HCT116 (cell line): Measurements from ENCODE around the gene THNSL1. TPM values are rescaled to one million over a fixed set of nuclear protein-coding genes. Genes with fewer than 3 reads are reported as not detected.

Experiments used
- ATAC-seq: fragments of 200-7000 bp; cut with Tn5 transposase; 2 replicates; pipeline ENCODE4 v1.9.1; 2020; ENCODE audit warnings: mild to moderate bottlenecking, moderate library complexity
- BruUV-seq: library from RNA; stranded (reverse); fragments of 400-500 nt; replicated peaks from 2 replicates; lab custom pipeline; 2021; lab: Mats Ljungman, UMichigan
- CTCF ChIA-PET: fragments of 300-600 bp; sonication (Branson Sonifier 250); formaldehyde crosslinking; loops from one replicate; lab custom pipeline; 2021; ENCODE audit warnings: antibody characterized with exemption; lab: Charles Lee
- POLR2A ChIA-PET: fragments of 300-600, 350-600 bp; sonication (Branson Sonifier 250); formaldehyde crosslinking; loops from one replicate; lab custom pipeline; 2021; ENCODE audit warnings: antibody characterized with exemption; lab: Charles Lee
- RAD21 ChIA-PET, 2 experiments: fragments of 300-600 bp; sonication (Branson Sonifier 250); formaldehyde crosslinking; loops; one replicate each; lab custom pipeline; 2023; ENCODE audit warnings: low total read pairs in 2 of 2; ENCODE audit not compliant: uncharacterized antibody in 2 of 2, unreplicated experiment in 2 of 2, low non-redundant PET in 1 of 2; lab: Charles Lee
- DNase-seq: peaks from one replicate; pipeline ENCODE4 v3.0.0-alpha.2; 2010; ENCODE audit warnings: low read depth, low spot score
- H2AFZ ChIP-seq: fragments of 200-600 bp; shearing (Covaris generic), sonication (generic); 2 replicates; pipeline ENCODE4 v1.6.1; 2017; ENCODE audit warnings: low read depth, mixed run types, mixed read lengths, antibody characterized with exemption, low read length; ENCODE audit not compliant: poor library complexity, severe bottlenecking
- H3K27ac ChIP-seq: 2 replicates; pipeline ENCODE4 v1.5.1; 2012; ENCODE audit warnings: low read depth, low read length
- H3K27me3 ChIP-seq: fragments of 200-600 bp; sonication (generic); 2 replicates; pipeline ENCODE4 v1.6.1; 2016; ENCODE audit warnings: mixed run types, low read length, mixed read lengths; ENCODE audit not compliant: insufficient read depth
- H3K36me3 ChIP-seq, 2 experiments: fragments of 200-500 bp in 1 of 2; fragments of 200-600 bp in 1 of 2; sonication (Bioruptor generic) in 1 of 2; sonication (generic) in 1 of 2; 2 replicates each; pipeline versions ENCODE4 v1.5.1 to v1.6.1; 2014 to 2016; ENCODE audit warnings: low read length in 2 of 2, inconsistent platforms in 1 of 2, mixed read lengths in 1 of 2, mixed run types in 1 of 2; ENCODE audit not compliant: insufficient read depth in 2 of 2, control insufficient read depth in 1 of 2
- H3K4me1 ChIP-seq, 2 experiments: fragments of 200-600 bp in 1 of 2; sonication (generic) in 1 of 2; 2 replicates each; pipeline versions ENCODE4 v1.5.1 to v1.6.1; 2012 to 2017; ENCODE audit warnings: low read length in 2 of 2, inconsistent platforms in 1 of 2, mild to moderate bottlenecking in 1 of 2, mixed read lengths in 1 of 2, mixed run types in 1 of 2, moderate library complexity in 1 of 2; ENCODE audit not compliant: insufficient read depth in 2 of 2, control insufficient read depth in 1 of 2
- H3K4me2 ChIP-seq: fragments of 200-600 bp; sonication (generic); 2 replicates; pipeline ENCODE4 v1.6.1; 2017; ENCODE audit warnings: mixed run types, low read length, mixed read lengths
- H3K4me3 ChIP-seq, 2 experiments: fragments of 200-600 bp in 1 of 2; sonication (generic) in 1 of 2; replicated peaks in 1 of 2; 2 replicates each; pipeline ENCODE4 v1.5.1; 2011 to 2016; ENCODE audit warnings: low read length in 2 of 2, control low read depth in 1 of 2, low read depth in 1 of 2, mild to moderate bottlenecking in 1 of 2, mixed read lengths in 1 of 2, mixed run types in 1 of 2
- H3K79me2 ChIP-seq: fragments of 200-600 bp; sonication (generic); 2 replicates; pipeline ENCODE4 v1.6.1; 2017; ENCODE audit warnings: mild to moderate bottlenecking, mixed run types, low read length, moderate library complexity, mixed read lengths; ENCODE audit not compliant: insufficient read depth
- H3K9ac ChIP-seq: fragments of 200-600 bp; sonication (generic); 2 replicates; pipeline ENCODE4 v1.6.1; 2016; ENCODE audit warnings: low read length, mixed read lengths
- H3K9me2 ChIP-seq: fragments of 200-600 bp; sonication (generic), shearing (Covaris generic); 2 replicates; pipeline ENCODE4 v1.6.1; 2017; ENCODE audit warnings: mixed run types, mild to moderate bottlenecking, moderate library complexity; ENCODE audit not compliant: insufficient read depth
- H3K9me3 ChIP-seq, 2 experiments: fragments of 200-500 bp in 1 of 2; fragments of 200-600 bp in 1 of 2; sonication (Bioruptor generic) in 1 of 2; sonication (generic) in 1 of 2; 2 replicates each; pipeline ENCODE4 v1.6.1; 2014 to 2017; ENCODE audit warnings: low read length in 2 of 2, mixed read lengths in 2 of 2, inconsistent platforms in 1 of 2, low read depth in 1 of 2, mild to moderate bottlenecking in 1 of 2, mixed run types in 1 of 2, moderate library complexity in 1 of 2; ENCODE audit not compliant: control insufficient read depth in 1 of 2, insufficient read depth in 1 of 2
- H4K20me1 ChIP-seq: fragments of 200-600 bp; sonication (generic), shearing (Covaris generic); 2 replicates; pipeline ENCODE4 v1.6.1; 2017; ENCODE audit warnings: mixed run types, mild to moderate bottlenecking, moderate library complexity; ENCODE audit not compliant: insufficient read depth
- CEBPB ChIP-seq: IDR thresholded peaks from 2 replicates; pipeline ENCODE4 v1.6.1; 2012; ENCODE audit warnings: low read depth
- EGR1 ChIP-seq: IDR thresholded peaks from 2 replicates; pipeline ENCODE4 v1.6.1; 2012; ENCODE audit warnings: low read depth
- ELF1 ChIP-seq: IDR thresholded peaks from 2 replicates; pipeline ENCODE4 v1.6.1; 2012; ENCODE audit warnings: low read depth, borderline replicate concordance
- EZH2 ChIP-seq: fragments of 200-600 bp; sonication (generic); IDR thresholded peaks from 2 replicates; pipeline ENCODE4 v1.6.1; 2017; ENCODE audit warnings: antibody characterized with exemption, mixed run types
- FOSL1 ChIP-seq: IDR thresholded peaks from 2 replicates; pipeline ENCODE4 v1.6.1; 2012; ENCODE audit warnings: low read depth
- JUND ChIP-seq: IDR thresholded peaks from 2 replicates; pipeline ENCODE4 v1.6.1; 2012
- POLR2A ChIP-seq: IDR thresholded peaks from 2 replicates; pipeline ENCODE4 v1.7.0; 2011; ENCODE audit warnings: borderline replicate concordance; ENCODE audit not compliant: insufficient read depth, insufficient read length; ENCODE audit errors: extremely low read depth
- POLR2AphosphoS5 ChIP-seq: IDR thresholded peaks from 2 replicates; pipeline ENCODE4 v1.6.1; 2011; ENCODE audit warnings: mild to moderate bottlenecking, low read depth, low read length, moderate library complexity
- RAD21 ChIP-seq: IDR thresholded peaks from 2 replicates; pipeline ENCODE4 v1.6.1; 2012; ENCODE audit warnings: low read depth, mild to moderate bottlenecking
- REST ChIP-seq: IDR thresholded peaks from 2 replicates; pipeline ENCODE4 v1.6.1; 2012; ENCODE audit warnings: low read depth
- SIN3A ChIP-seq: IDR thresholded peaks from 2 replicates; pipeline ENCODE4 v1.6.1; 2012; ENCODE audit warnings: low read depth
- SP1 ChIP-seq: IDR thresholded peaks from 2 replicates; pipeline ENCODE4 v1.6.1; 2012; ENCODE audit warnings: low read depth
- SRF ChIP-seq: IDR thresholded peaks from 2 replicates; pipeline ENCODE4 v1.6.1; 2012; ENCODE audit warnings: low read depth
- ZFX ChIP-seq: fragments of 450-650 bp; IDR thresholded peaks from 2 replicates; pipeline ENCODE4 v1.6.1; 2017
- ZNF274 ChIP-seq: fragments of 200-500 bp; sonication (Bioruptor generic); IDR thresholded peaks from 2 replicates; pipeline ENCODE4 v1.6.1; 2014; ENCODE audit warnings: mild to moderate bottlenecking, low read depth, low read length, inconsistent platforms
- intact Hi-C: fragments of 100-400 bp; cut with micrococcal nuclease; formaldehyde crosslinking; loops from 2 replicates; pipeline ENCODE4 v1.10.0; 2022
- total RNA-seq: library from RNA; stranded (reverse); gene quantifications from one replicate; pipeline ENCODE4 v1.2.1, GENCODE V29; 2021; ENCODE audit not compliant: unreplicated experiment
- TF ChIP-seq, protein P1 (sequence below): IDR thresholded peaks from 2 replicates; pipeline ENCODE4 v1.6.1; 2012

The THNSL1 gene
- total RNA-seq, 1 experiment from 2014 or later: 7.7 TPM

DNA sequence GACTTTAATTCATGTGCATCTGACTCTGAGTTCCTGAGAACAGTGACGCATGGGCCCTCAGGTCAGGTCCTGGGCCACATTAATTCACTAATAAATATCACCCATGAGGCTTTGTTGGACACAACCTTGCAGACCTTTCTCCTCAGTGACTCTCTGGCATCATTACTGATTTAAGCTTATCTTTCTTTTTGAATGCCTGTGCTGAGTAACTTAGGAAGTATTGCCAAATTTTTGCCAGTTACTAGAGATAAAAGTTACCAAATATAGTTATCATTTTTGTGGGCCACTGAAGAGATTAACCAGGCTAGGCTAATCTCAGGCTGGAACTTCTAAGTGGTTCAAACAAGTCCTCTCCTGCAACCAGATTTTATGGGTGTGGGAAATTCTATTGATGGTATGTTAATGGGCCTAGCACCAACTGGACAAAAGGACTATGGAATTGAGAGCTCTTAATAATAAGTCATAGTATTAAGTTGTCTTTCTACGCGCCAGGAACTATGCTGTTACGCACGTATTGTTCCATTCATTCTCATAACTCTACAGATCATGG, 35.2 kb upstream of the THNSL1 start:
- H3K79me2 ChIP-seq: no peaks in the 10 kb centered on the region
- no peaks in the 10 kb centered on the region for H3K36me3 ChIP-seq
- no peak overlapping the region for H3K4me2 ChIP-seq
- no peak overlapping the region for H2AFZ ChIP-seq
- CTCF ChIA-PET: no interaction called here
- H3K27me3 ChIP-seq: no peaks in the 10 kb centered on the region
- H3K9me3 ChIP-seq: no peaks in the 10 kb centered on the region
- no peak overlapping the region for H3K9ac ChIP-seq
- DNase-seq (no peak), ATAC-seq (no peak)
- no peak overlapping the region for H3K4me3 ChIP-seq
- H4K20me1 ChIP-seq: no peaks in the 10 kb centered on the region
- intact Hi-C loops: no loop called here
- no peak for TF ChIP-seq FOSL1
- no peak for TF ChIP-seq ELF1
- no peak for TF ChIP-seq ZNF274
- no peak for TF ChIP-seq RAD21
- TF ChIP-seq SIN3A: no peak
- TF ChIP-seq POLR2AphosphoS5: no peak
- TF ChIP-seq SP1: no peak
- no peak for TF ChIP-seq EZH2
- no peak for TF ChIP-seq SRF
- TF ChIP-seq REST: no peak
- TF ChIP-seq ZFX: no peak
- TF ChIP-seq, protein P1, sequence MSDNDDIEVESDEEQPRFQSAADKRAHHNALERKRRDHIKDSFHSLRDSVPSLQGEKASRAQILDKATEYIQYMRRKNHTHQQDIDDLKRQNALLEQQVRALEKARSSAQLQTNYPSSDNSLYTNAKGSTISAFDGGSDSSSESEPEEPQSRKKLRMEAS: no peak
- TF ChIP-seq EGR1: no peak
- no peak for TF ChIP-seq POLR2A
- no peak for TF ChIP-seq CEBPB
- TF ChIP-seq JUND: no peak
- POLR2A ChIA-PET: no interaction called here
- RAD21 ChIA-PET: no interaction called here
- BruUV-seq: no TSS peak
- no peak overlapping the region for H3K27ac ChIP-seq
- no peaks in the 10 kb centered on the region for H3K4me1 ChIP-seq
- H3K9me2 ChIP-seq: no peaks in the 10 kb centered on the region
